GM21367 (cell line): ENCODE results near the gene AMIGO1.
A peak's percentile ranks its signal among the peaks of the same experiment; 100 is the strongest.

Experiments
- ATAC-seq: cut with Tn5 transposase; IDR thresholded peaks from one replicate; pipeline ENCODE4 v1.9.1; 2021; ENCODE audit not compliant: unreplicated experiment

AMIGO1 gene, protein sequence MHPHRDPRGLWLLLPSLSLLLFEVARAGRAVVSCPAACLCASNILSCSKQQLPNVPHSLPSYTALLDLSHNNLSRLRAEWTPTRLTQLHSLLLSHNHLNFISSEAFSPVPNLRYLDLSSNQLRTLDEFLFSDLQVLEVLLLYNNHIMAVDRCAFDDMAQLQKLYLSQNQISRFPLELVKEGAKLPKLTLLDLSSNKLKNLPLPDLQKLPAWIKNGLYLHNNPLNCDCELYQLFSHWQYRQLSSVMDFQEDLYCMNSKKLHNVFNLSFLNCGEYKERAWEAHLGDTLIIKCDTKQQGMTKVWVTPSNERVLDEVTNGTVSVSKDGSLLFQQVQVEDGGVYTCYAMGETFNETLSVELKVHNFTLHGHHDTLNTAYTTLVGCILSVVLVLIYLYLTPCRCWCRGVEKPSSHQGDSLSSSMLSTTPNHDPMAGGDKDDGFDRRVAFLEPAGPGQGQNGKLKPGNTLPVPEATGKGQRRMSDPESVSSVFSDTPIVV

DNA sequence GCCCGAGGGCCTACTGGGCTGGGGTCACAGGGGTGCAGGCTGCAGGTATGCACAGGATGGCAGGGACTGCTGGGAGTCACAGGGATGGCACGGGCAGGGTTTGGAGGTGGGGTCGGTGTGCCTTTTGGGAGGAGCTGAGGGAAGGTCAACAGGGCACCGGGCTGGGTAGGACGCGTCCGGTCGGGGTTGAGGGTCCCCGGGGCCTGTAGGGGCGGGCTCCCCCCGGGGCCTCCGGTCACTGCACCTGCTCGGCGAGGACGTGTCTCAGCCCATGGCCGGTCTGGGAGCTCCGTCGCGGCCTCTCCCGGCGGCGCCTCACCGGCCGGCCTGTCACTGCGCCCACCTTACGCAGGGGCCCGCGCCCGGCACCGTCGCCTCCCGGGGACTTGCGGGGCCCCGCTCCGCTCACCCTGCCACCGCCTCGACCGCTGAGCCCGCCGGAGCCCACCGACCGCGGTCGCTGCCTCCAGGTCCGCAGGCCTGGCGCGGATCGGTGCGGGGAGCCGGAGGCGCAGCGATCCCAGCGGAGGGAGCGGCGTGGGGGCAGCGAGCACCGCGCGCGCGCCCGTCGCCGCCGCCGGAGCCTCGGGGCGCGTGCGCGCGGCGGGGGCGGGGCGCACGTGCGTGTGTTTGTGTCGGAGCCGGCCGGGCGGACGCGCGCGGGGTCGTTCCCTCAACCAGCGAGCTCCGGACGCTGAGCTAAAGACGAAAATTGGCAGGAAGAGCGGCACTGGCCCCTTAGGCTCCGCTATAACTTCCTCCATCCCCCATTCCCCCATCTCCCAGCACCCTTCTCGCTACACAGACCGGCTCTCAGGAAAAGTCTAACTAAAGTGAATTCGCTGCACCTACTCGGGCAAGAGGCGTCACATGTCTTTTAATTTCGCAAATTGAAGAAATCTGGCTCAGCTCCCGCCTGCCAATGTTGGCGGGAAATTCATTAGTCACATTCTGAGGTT lies at the start of gene AMIGO1:
TSS of gene AMIGO1 (minus strand) at position 552 of the 959 bp plus-strand sequence. CDS start 815 bp downstream, outside the sequence.
- ATAC-seq = no peak

DNA sequence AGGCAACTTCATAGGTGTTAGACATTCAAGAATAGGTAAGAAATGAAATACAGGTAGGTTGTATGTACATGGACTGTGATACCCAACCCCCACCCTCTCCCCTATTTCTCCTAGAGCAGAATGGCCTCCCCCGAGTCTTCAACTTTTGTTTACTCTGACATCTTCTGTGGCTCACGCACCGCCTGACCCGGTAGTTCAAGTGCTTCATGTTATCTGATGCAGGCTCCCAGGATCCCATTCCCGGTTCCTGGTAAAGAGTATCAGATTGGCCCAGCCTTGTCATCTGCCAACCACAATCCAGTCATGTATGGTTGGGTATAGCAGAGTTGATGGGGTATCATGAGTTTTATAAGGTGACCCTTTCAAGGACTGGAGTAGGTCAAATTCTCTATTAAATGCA lies 48.0 kb upstream of the AMIGO1 start:
- ATAC-seq = no peak

DNA sequence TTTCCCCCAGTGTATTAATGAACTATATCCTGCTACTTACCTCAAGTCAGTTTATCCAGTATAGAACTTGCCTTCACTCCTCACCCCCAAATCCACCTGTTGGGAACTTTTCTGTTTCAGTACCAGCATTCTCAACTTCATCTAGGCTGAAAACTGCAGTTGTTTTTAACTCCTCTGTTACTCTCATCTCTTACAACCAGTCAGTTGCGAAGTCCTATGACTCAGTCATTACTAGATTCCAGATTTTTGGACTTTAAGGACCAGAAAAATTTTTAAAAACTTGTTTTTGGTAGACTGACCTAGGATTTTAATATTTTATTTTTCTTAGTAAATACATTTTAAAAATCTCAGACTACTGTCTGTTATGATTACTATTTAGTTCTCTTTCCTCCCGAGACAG lies 47.0 kb upstream of the AMIGO1 start:
- ATAC-seq = no peak

DNA sequence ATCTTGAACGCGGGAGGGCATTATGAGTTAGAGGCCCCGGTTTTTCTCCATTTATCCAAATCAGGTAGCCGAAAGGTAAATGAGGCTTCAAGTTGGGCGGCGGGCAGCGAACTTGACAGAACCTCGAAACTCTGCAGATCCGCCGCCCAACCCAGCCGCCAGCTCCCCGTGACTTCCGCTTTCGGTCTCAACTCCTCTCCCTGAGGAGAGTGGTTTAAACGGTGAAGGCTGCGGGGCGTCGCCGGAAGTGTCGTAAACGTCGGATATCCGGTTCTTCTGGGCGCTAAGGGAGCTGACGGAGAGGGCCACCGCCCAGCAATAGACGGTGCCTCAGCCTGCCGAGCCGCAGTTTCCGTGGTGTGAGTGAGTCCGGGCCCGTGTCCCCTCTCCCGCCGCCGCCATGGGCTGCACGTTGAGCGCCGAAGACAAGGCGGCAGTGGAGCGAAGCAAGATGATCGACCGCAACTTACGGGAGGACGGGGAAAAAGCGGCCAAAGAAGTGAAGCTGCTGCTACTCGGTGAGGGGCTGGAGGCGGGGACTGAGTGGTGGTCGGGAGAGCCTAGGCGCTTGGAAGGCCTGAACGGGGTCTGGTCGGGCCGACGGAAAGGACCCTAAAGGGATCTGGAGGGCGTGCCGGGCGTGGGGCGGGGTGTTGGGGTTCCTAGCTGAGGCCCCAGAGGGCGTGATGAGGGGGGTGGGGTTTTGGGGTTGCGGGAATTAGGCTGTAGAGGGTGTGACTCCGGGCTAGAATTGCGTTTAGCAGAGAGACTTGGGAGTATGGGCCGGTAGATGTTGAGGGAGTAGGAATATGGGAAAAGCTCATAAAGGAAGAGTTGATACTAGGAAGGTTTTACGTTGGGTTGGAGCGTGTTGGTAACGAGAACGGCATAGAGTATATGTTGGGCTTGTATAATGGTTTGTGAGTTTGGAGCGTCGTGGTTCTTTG lies 39.1 kb upstream of the AMIGO1 start, which contains the start of gene GNAI3:
TSS of gene GNAI3 (plus strand) at position 295 of the 947 bp plus-strand sequence. CDS start at position 401, 106 bp downstream.
- peak; percentile 83 for ATAC-seq

DNA sequence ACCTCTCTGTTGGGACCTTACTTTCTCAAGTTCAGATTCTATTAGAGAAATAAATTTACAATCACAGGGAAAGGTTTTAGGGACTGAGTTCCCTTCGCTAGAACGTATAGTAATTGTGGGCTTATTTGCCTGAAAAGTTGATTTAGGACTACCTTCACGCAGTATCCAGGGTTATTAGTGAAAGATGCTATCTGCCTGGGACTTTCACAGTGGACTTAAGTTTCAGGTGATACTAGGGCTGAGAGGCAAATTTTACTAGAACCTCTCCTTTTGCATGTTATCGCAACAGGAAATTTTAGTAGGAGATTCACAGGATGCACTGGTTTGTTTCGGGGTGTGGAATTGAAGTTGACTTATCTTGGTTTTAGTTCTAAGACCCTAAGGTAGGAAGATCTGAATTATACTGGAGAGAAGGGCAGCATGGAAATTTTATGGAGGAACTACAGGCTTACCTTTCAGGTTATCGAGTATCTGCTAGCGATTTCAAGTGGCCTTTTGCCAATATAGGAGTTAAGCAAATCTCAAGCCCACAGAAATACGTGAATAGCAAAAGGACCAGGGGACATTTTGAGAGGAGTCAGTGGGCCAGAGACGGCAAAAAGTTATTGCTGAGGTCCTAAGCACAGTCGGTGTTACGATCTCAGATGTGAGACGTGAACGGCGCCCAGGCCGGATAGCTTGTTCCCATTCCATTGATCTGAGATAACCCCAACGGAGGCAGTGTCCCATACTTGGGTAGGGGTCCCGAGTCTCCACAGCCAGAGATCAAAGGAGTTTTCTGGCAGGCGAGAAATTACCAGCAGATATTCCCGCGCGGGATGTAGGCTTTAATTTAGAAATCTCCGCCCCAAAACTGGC lies 38.2 kb upstream of the AMIGO1 start:
- ATAC-seq = no peak

DNA sequence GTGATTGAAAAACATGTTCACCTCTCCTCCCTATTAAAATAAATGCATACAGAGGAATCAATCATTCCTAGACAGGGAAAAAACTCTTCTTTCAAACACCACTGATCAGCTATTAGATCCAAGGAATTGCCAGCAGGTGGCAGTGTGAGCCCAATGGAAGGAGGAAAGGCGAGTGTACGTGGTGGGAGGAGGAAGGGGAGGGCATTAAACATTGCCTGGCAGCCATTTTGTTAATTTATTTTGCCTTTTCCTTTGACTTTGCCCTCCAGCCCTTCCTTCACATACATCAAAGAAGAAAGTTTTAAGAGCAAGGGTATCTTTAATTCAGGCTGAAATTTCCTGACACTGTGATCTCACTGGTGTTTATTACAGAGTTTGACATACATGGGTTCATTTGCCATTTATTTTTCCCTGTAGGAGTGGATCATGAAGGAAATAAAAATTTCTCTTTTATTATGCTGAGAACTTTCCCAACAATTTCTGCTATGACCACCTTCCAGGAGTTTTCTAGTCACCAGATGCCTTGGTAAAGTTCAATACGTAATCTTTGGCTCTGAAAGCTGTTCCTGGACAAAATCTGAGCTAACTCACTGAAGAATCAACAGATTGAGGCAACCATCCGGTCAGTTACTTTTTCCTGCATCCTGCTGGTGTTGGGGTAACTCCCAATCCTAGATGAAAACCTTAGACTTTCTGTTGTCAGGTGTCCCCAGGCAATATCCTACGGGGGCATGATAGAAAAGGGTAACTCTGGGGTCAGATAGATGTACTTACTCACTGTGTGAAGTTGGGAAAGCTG lies 37.0 kb upstream of the AMIGO1 start:
- no peak for ATAC-seq

DNA sequence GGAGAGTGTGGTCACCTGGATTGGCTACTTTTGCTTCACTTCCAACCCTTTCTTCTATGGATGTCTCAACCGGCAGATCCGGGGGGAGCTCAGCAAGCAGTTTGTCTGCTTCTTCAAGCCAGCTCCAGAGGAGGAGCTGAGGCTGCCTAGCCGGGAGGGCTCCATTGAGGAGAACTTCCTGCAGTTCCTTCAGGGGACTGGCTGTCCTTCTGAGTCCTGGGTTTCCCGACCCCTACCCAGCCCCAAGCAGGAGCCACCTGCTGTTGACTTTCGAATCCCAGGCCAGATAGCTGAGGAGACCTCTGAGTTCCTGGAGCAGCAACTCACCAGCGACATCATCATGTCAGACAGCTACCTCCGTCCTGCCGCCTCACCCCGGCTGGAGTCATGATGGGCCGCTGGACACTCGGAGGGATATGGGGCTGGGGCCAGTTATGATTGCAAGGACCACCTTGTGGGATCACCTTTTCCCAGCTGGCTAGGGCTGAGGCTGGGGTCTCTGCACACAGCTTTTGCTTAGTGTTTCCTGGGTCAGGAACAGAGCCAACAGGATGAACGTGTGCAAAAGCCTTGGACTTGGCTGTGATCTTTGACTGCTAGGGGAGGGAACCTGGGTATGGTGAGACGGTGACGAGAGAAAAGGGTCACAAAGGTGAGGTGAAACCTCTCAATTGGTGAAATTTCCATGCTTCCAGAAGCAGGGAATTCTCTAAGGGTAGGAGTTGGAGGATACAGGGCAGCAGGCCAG lies 34.6 kb upstream of the AMIGO1 start:
- no peak for ATAC-seq

DNA sequence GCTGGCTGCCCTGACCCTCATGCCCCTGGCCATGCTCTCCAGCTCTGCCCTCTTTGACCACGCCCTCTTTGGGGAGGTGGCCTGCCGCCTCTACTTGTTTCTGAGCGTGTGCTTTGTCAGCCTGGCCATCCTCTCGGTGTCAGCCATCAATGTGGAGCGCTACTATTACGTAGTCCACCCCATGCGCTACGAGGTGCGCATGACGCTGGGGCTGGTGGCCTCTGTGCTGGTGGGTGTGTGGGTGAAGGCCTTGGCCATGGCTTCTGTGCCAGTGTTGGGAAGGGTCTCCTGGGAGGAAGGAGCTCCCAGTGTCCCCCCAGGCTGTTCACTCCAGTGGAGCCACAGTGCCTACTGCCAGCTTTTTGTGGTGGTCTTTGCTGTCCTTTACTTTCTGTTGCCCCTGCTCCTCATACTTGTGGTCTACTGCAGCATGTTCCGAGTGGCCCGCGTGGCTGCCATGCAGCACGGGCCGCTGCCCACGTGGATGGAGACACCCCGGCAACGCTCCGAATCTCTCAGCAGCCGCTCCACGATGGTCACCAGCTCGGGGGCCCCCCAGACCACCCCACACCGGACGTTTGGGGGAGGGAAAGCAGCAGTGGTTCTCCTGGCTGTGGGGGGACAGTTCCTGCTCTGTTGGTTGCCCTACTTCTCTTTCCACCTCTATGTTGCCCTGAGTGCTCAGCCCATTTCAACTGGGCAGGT lies 33.9 kb upstream of the AMIGO1 start:
- no peak for ATAC-seq

DNA sequence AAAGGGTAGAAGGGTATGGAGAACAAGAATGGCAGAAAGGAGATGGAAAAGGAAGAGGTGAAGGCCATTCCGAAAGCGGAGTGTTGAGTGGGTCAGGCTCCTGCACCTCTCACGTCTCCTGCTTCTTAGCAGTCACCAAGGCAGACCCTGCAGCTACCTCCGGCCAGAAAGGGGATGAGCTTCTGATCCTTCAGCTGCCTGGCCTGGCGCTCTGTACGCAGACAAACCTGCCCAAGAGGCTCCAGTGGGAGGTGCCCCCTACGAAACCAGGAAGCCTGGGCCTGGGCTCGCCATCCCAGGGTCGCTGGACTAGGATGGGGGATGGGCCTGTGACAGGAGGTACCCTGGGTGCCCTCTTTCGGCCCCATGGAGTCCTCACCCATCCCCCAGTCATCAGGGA lies 33.1 kb upstream of the AMIGO1 start:
- no peak for ATAC-seq

DNA sequence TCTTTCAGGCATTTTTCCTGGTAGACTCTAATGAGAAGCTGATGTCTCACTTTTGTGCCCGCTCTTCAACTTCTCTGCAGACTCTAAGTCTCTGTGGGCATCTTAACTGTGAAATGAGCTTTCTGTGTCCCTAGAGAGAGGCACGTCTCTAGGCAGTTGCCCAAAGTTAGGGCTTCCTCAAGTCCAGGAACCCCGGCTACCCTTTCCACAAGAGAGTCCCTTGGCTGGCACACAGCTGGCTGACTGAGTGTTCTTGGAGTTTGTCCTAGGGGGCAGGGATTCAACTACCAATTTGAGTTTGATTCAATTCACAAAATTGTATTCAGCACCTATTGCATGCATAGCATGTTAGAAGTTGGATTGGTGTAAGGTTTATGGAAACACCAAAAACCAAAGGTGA lies 31.6 kb upstream of the AMIGO1 start:
- ATAC-seq = no peak

DNA sequence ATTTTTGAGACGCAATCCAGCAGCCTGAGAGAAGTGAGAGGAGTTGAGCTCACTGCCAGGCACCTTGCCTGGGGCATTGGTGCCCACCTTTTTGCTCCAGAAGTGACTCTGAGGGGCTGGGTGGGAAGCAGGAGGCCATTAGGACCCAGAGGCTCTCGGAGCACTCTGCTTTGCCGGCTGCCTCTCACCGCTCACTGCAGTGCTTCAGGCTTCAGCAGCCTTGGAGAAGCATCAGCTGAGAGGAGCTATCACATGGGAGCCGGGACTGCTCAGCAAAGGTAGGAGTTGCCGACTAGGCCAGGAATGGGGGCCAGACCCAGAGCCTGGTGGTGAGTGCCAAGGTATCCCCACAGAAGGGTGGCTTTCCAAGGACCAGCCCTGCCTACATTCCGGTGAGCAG lies 30.1 kb upstream of the AMIGO1 start, which contains the start of gene GPR61:
TSS of gene GPR61 (plus strand) at position 197 of the 400 bp plus-strand sequence. CDS start 3,151 bp downstream, outside the sequence.
- ATAC-seq = no peak

DNA sequence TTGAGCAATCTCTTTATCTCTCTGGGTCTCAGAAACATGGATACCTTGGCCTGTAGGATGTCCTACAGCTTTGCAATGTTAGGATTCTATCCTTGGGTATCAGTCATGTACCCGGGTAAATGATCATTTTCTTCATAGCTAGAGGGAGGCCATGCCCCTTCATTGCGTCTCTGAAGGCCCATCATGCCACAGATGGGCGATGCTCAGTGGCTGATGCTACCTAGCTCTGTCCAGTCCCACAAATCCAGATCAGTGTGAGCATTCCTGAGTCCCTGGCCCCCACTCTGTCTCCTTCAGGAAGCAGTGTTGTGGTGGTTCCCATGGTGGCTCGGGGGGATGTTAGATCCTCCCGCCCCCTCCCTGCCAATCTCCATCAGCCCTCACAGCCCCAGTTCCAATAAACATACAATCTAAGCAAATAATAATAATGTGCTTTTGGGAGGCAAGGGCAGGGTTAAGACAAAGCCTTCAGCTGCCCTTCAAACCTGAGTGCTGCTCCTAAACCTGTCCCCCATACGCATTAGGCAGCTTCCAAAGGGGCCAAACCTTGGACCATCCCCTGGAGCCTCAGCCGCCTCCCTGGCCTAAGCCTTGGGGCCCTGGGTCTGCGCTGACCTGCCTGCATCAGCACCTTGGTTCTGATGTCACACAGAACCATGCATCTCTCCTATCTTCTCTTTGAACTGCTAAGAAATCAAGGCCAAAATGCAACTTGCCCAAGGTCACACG lies 29.5 kb upstream of the AMIGO1 start:
- ATAC-seq = no peak

DNA sequence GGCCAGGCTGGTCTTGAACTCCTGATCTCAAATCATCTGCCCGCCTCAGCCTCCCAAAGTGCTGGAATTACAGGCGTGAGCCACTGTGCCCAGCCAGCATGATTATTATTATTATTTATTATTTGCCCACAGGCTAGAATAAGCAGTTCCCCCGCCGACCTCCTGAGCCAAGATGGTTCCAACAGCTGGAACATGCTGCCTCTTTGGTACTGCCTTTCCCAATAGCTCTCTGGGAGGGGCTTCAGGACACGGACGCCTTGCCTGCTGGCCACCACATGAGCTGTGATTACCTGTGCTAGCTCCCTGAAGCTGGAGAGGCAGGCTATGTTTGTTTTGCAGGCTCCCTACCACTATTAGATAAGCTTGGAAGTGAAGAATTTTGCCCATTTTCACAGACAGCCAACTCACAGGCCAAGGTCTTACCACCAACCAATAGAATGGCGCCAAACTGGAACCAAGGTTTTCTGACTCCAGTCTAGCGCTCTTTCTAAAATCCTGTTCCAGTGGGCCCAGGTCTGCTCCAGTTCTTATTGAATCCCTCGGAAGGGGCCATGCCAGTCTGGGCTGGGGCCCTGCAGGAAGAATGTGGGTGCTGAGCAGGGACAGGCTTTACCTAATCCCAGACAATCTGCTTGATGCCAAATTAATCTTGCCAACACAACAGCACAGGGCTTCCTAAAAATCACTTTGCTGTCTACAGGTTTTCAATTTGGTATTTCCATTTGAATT lies 28.1 kb upstream of the AMIGO1 start:
- no peak for ATAC-seq

DNA sequence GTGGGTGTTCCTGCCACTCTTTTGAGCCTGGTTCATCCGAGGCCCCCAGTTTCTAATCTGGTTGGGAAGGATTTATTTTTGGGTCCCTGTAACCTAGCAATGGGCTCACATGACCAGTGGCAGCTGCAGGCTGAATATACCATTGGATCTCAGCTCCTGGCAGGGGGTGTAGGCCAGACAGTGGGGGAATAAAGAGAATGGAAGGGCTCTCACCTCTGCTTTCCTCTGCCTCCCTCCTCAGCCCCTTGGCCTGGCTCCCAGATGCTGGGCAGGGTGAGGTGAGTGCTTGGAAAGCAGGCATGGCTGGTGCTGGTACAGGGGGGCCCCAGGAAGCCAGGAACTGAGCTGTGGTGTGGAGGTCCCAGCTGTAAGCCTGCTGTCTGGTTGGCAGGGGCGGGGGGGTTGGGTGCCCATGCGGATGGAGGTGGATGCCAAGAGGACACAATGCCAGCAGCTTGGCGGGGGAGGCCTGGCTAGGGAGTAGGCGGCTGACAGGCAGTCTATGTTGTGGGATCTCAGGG lies 26.5 kb upstream of the AMIGO1 start:
- no peak for ATAC-seq

DNA sequence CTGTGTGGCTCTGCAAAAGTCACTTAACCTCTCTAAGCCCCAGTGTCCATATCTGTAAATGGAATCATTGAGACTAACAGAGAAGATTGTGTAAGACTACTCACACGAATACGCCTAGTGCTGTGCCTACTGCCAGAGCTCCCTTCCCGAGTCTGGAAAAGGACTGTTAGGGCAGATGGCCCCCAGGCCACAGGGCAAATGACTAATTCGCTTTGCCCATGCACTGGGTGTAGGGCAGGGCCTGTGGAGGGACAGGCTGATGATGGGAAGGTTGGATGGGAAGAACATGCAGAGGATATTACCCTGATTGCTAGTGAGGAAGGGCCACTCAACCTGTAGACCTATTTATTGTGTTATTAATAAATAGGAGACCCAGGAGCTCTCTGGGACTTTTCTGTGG lies 26.0 kb upstream of the AMIGO1 start:
- ATAC-seq = no peak
